ENCODE data around the gene ZSWIM1.

- no peak for TF ChIP-seq POLR2AphosphoS5 (IDR thresholded peaks at IDR 0.05; ENCODE audit: low read depth, low read length)
- no peak for TF ChIP-seq REST (IDR thresholded peaks at IDR 0.05; ENCODE audit: insufficient read depth in 1 of 2, low read depth in 2 of 2, low read length in 2 of 2)
These were observed 46.2 kb upstream of the ZSWIM1 start for GRCh38 chr20:45834797-45835161.
